Measurements from ENCODE around the gene PCBD2.

The PCBD2 gene

GRCh38 chr5:135007749-135008363, 102.9 kb downstream of the PCBD2 start:
- DNase-seq (ENCODE audit: low spot score) = no peak

GRCh38 chr5:135008556-135008955, 103.6 kb downstream of the PCBD2 start:
- DNase-seq (ENCODE audit: low spot score) = no peak

- no peak for DNase-seq (ENCODE audit: low spot score)
These were observed 104.2 kb downstream of the PCBD2 start for GRCh38 chr5:135008981-135009735.

- no peak for DNase-seq (ENCODE audit: low spot score)
These were observed 105.0 kb downstream of the PCBD2 start for GRCh38 chr5:135009736-135010501.

- no peak for DNase-seq (ENCODE audit: low spot score)
These were observed 105.8 kb downstream of the PCBD2 start for GRCh38 chr5:135010502-135011354.

- no peak for DNase-seq (ENCODE audit: low spot score)
These were observed 106.6 kb downstream of the PCBD2 start for GRCh38 chr5:135011355-135012032.

- DNase-seq (ENCODE audit: low spot score) = no peak
These were observed 107.2 kb downstream of the PCBD2 start for GRCh38 chr5:135012033-135012588.

Measured in Ammon's horn (tissue), 1 donor.